Lower leg skin (tissue), 3 donors: ENCODE data around the gene TMEM43.

Experiments used
- CTCF ChIP-seq, 3 donors: fragments of 450-650 bp; IDR thresholded peaks; one replicate each; pipeline ENCODE4 v1.5.1; 2016; ENCODE audit warnings: antibody characterized with exemption in 3 of 3, mild to moderate bottlenecking in 3 of 3, moderate library complexity in 2 of 3
- POLR2A ChIP-seq, 2 donors: fragments of 450-650 bp; IDR thresholded peaks; one replicate each; pipeline ENCODE4 v1.6.1; 2016 to 2017; ENCODE audit warnings: antibody characterized with exemption in 2 of 2, mild to moderate bottlenecking in 1 of 2, moderate library complexity in 1 of 2

DNA sequence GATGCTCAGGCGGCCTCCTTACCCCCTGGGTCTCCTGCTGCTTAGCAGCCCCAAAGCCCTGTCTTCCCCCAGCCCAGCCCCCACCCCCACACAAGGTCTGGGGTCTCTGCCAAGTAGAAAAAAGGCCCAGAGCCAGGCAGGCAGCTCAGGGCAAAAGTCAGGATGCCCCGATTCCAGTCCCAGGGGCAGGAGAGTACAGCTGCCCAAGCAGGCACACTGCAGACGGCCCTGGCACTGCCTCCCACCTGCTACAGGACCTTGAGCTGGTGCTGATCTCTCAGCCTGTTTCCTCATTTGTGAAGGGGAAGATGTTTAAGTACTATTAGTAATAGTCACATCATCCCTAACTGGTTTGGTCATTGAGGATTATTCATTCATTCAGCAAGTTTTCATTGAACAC is 12.6 kb downstream of the TMEM43 start:
- TF ChIP-seq CTCF (IDR thresholded peaks at IDR 0.05) (no peak), POLR2A (IDR thresholded peaks at IDR 0.05) (no peak)
